ENCODE data around the gene CKM.

Gene CKM

DNA sequence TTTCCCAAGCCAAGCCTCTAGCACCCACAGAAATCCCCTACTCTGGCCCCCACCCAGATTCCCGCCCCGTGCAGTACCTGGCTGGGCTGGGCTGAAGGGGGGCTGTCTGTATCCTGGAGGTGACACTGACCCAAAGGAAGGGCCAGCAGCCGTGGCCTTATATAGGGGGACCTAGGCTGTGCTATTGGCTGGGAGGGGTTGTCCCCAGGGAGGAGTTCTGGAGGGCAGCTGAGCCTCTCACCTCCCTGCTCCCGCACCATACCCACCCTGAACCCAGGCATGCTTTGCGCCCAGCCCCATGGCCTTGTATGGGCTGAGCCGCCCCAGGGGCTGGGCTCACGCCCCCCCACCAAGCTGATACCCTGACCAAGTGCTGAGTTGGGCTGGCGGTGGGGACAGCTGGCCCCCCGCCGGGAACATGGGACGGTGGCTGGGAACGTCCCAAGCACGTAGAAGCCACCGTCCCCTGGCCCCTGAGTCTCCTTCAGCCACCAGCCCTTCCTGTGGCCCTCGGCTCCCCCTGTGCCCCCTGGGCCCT lies at the start of gene CKM:
TSS of gene CKM (minus strand) at position 132 of the 538 bp plus-strand sequence. CDS start 3,162 bp downstream, outside the sequence.
- peak; percentile 46 for DNase-seq

DNA sequence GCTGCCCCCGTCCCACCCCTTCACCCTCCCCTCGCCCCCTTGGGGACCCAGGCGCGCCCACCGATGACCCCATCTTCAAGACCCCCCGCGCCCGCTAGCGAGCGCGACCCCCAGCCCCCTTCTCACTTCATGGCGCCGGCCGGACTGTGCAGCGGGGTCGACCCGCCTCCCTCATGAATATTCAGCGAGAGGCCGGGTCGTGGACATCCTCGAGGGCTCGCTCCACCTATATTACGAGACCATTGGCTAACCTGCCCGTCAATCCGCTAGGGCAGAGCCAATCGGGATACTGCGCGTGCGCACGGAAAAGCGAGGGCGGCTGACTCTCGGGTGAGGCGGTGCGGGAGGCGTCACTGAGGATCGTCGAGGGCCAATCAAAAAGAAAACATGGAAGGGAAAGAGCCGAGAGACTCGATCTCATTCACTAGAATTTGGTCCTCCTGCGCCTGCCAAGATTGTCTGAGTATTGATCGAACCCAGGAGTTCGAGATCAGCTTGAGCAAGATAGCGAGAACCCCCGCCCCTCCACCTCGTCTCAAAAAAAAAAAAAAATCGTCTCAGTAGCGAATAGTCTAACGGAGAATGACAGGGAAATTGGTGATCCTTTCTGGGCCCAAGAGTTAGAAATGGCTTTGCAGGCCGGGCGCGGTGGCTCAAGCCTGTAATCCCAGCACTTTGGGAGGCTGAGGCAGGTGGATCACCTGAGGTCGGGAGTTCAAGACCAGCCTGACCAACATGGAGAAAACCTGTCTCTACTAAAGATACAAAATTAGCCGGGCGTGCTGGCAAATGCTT lies 47.9 kb upstream of the CKM start, which contains the start of gene ERCC2:
TSS of gene ERCC2 (minus strand) at position 164 of the 795 bp plus-strand sequence. CDS start at position 131, 33 bp downstream.
- peak; percentile 97 for DNase-seq

DNA sequence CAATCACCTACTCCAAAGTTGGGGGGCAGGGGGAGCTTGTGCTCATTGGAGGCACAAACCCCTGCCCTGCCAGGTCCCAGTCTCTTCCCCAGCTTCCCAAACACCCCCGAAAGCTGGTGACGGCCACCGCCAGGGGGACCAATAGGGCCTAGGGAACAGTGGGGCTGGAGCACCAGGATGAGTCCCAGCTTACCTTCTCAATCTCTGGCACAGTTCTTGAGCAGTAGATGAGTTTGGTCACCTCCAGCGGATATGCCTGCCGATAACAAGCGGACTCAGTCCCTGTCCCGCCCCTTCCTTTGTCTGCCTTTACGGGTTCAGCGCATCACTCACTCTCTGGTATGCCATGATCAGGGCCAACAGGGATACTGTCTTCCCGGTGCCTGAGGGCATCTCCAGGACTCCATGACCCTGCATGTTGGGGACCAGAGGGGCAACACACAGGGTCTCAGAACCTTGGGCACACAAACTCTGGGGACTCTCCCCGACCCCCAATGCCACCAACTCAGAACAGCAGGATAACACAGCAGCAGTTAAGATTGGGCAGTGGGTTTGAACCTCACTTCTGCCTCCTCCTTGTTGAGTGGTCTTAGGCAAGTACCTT lies 46.2 kb upstream of the CKM start:
- DNase-seq = no peak

DNA sequence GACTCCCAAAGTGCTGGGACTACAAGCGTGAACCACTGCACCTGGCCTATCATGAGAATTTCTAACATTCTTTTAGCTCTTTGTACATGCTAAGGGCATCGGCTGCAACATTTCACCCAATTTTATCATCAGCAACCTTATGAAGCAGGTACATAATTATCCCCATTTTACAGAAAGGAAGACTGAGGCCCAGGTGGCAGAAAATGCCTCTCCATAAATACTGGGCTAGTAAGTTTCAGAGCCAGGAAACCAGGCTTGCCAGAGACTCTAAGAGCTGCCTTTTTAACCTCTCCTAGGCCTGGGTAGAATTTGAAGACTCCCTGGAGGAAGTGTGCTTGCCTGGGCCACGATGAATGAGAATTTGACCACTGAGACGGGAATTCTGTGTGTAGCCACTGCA lies 45.5 kb upstream of the CKM start:
- no peak for DNase-seq

DNA sequence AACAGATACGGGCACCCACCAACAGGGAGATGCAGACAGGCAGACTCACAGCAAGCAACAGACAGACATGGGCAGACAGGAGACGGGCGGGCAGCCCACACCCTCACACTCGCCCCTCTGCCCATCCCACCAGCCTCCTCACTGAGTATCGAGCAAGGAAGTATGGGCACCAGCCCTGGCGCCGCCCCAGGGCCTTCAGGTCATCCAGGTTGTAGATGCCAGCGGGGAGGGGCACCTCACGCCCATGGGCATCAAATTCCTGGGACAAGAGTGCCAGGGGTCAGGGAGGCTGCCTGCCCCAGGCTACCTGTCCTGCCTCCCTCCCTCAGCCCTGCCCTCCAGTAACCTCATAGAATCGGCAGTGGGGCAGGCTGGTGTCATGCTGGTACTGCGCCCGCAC lies 42.0 kb upstream of the CKM start:
- no peak for DNase-seq

DNA sequence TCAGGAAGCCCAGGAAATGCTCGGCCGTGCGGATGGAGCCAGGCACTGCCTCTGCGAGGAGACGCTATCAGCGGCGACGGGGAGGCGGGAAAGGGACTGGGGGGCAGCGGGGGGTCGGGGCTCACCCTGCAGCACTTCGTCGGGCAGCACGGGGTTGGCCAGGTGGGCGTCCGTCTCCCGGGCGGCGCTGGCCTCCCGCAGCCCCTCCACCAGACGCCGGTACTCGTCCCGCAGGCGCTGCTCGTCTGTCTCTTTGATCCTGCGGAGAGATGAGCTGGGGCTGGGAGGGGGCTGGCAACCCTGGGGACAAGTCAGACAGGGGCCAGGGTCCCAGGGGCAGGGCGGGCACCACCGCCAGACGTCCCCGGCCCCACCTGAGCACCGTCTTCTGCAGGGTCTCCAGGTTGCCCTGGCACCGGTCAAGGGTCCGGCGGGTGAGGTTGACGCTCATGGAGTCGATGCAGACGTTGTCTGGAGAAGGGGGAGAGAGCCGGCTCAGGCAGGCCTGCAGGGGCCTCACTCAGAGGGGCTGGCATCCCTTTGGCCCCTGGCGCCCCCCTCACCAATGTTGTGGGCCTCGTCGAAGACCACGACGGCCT lies 41.3 kb upstream of the CKM start:
- no peak for DNase-seq

DNA sequence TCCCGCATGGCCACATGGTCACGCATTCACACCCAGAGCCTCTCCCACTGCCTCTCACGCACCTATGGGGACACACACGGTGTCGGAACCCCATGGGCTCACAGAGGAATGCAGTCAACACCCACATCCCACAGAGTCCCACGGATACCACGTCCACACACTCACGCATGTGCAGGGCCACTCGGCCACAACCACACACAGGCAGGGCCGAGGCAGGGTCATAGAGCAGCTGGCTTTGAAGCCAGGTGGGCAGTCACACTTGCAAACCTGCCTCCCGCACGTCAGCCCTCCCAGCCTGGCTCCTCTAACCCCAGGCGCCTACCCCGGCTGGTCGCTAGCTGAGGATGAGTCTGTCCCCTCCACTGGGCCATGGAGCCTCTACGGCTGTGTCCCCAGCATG lies 39.6 kb upstream of the CKM start:
- no peak for DNase-seq

DNA sequence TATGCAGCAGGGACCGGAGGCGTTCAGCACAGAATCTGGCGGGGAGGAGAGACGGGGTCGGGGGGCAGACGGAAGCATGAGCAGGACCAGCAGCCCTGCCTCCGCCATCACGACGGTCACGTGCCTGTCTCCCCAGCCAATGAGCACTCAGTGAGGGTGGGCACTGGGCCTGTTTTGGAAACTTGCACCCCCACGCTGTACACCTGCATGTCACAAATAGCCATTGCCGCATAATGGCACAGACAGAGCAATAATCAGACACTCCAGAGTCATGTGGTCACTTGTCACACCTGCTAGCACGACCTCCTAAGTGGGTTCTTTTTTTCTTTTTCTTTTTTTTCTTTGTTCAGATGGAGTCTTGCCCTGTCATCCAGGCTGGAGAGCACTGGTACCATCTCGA lies 38.9 kb upstream of the CKM start:
- no peak for DNase-seq

DNA sequence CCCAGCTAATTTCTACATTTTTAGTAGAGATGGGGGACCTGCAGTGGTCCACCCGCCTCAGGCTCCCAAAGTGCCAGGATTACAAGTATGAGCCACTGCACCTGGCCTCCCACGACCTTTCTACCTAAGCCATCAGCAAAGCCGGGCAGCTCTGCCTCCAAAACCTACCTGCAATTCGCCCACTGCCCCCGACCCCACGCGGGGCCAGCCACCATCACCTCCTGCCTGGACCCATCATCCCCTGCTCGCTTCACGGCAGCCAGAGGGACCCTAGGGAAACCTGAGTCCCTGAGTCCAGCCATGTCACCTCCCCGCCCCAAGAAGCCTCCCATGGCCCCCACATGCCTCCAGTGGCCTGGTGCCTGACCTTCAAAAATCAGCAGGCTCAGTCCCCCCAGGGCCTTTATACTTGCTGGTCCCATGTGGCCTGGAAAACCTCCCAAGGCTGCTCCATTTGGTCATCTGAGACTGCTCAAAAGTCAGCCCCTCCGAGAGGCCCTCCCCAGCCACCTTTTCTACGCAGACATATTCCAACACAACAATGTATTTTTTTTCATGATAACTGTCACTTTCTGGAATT lies 35.6 kb upstream of the CKM start:
- no peak for DNase-seq

DNA sequence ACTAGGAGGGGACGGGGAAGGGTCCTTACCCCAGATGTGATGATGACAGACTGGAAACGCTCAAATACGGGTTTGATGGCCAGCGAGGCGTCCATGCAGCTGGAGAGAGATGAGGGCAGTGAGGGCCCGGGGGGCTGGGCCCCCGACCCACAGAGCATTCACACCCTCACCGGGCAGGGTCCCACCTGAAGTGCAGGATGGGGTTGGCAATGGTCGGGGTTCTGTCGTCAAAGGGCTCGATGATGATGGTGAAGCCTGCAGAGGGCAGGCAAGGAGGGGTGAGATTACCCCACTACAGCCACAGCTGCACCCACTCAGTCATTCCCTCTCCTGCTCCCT lies 34.7 kb upstream of the CKM start:
- DNase-seq = no peak

DNA sequence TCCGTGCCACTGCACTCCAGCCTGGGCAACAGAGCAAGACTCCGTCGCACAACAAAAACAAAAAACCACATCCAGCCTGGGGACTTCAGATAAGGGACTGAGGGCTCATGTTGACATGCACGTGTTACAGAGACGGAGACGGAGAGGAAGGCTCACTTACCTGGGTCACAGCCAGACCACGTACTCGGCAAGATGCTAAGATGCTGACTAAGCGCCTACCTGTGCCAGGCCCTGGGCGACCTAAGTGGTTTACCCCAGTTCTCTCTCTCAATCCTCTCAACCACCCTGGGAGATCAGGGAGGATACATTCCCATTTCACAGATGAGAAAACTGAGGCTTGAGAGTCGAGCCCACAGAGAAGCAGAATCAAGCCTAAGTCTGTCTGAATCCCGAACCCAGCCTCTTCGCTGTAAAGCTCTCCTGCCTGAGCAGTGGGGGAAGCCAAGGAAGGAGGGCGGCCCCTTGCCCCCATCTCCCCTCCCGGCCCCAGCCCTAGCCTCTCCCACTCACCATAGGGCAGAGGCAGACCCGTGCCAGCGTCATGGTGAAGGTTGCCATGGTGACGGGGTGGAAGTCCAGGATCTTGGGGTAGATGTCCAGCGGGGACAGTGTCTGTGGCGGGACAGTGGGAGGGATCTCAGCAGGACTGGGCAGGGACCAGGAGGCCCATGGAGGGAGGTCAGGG lies 34.2 kb upstream of the CKM start:
- no peak for DNase-seq

DNA sequence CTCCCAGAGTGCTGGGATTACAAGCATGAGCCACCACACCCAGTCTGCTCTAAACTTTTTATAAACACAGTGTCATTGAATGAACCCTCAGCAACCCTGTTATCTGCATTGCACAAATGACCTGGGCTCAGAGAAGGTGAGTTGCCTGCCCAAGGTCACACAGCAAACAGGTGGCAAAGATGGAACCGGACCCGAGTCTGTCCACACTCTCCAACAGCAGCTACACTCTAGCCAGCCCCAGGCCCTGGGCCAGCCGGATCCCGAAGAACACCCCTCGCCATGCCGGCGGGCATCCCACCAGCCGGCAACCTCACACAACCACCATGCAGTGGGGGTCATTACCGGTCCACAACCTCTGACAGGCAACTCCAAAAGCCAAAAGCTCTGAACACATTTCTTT lies 33.2 kb upstream of the CKM start:
- DNase-seq = no peak

DNA sequence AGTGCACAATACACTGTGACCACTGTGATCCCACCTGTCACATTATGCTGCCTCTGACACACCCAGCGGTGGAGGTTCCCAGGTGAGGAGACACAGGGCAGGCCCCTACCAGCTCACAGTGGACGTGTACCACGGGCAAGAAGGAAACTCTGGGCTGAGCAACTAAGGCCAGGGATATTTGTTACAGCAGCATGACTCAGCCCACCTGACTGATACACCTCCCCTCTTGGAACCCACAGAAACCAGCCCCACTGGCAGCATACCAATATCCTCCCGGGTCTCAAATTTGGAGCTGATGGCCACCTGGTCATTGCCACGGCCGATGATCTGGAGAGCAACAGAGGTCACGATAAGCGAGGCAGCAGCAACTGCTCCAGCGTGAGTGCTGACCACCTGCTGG lies 32.7 kb upstream of the CKM start:
- DNase-seq = no peak

DNA sequence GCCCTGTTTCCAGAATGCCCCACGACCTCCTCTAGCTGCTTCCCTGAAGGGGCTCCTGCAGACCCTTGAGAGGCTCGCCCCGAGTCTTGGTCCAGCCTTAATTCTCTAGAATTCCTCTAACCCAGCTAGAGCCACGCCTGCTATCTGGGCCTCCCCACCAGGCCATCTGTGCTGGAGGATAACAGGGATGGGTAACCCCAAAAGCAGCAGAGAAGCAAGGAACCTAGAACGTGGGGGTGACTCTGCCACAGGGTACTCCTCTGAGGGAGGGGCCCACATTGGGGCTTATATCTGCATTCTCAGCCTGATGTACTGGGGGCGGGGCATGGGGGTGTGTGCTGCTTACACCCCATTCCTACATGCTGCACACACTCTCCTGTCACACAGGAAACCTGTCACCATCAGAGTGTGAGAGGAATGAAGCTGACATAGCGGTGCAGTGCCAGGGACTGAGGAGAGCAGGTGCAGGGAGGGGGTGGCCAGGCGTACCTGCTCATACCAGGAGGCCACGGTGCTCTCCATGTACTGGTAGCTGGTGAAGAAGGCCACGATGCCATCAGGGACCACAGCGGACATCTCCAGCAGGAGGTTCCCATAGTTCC lies 31.7 kb upstream of the CKM start:
- DNase-seq = no peak

DNA sequence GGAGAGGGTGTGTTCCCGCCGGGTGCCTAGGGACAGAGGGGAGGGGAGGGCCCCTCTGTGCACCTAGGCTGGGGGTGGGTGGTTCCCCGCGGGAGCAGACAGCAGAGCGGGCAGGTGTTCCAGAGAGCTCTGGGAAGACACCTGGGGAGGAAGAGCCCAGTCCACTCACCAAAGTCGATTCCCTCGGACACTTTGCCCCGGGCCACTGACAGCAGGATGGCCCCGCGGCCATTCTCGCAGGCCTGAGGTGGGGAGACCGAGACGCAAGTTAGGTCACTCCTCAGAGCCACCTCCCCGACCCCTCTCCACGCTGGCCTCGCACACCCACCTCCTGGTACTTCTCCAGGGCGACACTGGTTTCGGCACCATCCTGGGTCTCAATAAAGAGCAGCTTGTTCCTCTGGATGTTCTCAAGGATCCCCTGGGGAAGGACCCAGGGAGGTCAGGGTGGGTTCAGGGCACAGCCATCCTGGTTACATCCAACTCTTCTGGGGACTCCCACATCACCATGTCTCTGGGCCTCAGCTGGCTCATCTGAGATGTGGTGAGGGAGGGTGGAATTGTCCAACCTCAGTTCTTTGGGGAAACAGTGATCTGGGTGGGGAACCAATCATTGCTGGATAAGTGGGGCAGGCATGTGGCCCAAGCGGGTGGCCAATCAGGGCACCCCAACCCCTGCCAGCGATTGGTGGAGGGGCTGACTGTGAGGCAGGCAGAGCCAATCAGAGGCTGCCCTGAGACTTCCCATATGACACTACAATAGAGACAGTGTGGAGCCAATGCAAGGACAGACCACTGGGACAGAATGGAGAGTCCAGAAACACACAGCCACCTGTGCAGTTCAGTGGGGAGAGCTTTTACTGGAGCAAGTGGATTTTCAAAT lies 30.5 kb upstream of the CKM start:
- DNase-seq = no peak

DNA sequence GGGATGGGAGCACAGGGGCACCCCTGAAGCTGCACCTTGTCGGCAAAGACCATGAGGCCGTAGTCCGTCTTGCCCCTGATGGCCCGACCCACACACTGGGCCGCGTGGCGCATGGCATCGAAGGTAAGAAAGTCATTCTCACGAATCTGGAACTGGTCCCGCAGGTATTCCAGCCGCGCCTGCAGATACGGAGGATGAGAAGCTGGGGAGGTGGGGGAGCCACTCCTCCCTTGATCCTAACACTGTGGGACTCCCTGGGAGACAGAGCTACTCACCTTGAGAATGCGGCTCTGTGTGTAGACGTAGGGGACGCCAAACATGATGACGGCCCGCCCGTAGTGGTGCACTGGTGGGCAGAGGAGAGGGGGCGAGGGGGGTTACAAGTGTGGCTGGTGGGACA lies 29.8 kb upstream of the CKM start:
- no peak for DNase-seq

DNA sequence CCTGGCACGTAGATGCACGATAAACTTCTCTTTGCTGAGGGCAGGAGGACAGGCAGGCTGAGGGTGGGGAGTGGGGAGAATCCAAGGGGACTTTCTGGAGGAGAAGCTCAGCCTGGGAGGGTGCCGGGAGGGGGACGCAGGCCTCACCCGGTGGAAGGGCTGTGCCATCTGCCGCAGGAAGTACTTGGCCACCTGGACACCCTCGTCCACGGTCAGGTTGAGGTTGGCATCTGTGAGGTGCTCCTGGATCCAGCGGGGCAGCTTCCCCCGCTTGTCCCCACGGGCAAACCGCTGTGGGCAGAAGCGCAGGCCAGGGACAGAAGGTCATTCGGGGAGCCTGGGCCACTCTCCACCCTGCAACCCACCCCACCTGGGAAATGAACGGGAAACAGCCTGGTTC lies 29.4 kb upstream of the CKM start:
- DNase-seq = no peak

DNA sequence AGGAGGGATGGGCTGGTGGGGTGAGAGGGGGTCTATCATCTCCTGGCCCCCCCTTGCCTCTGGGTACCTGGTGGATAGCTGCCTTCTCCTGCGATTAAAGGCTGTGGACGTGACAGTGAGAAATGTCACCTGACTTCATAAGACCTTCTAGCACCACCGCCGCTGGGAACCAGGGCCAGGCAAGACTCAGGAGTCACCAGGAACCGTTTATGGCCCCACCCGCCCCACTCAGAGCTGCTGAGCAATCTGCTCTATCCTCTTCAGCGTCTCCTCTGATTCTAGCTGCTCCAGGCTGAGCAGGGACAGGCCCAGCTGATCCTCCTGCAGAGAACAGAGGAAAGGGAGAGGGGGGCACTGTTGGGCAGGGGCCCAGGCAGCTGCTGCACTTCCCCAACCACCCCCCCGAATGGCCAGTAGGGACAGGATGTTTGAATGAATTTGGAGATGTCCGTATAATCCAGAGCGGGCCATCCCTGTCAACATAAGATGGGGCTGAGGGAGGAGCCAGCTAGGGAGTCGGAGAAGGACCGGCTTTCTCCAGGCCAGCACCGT lies 28.8 kb upstream of the CKM start:
- DNase-seq = no peak

DNA sequence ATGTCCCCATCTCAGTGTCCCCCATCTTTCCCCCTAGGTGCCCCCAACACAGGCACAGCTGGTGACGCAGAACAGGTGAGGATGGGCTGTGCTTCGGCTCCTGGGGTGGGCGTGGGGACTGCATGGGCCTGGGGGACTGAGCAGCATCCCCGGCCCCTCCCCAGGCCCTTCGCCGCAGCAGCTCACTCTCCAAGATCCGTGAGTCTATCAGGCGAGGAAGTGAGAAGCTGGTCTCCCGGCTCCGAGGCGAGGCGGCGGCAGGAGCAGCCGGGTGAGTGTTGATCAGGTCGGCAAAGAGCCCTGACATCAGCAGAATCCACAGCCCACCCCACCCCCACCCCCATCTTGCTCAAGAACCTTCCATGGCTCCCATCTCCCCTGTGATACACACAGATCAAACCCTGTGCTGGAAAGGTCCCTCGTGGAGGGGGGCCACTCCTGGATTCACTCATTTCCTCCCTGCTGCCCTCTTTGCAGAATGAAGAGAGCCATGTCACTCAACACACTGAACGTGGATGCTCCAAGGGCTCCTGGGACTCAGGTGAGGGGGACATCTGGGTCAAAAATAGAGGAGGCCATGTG lies 27.9 kb upstream of the CKM start:
- no peak for DNase-seq

DNA sequence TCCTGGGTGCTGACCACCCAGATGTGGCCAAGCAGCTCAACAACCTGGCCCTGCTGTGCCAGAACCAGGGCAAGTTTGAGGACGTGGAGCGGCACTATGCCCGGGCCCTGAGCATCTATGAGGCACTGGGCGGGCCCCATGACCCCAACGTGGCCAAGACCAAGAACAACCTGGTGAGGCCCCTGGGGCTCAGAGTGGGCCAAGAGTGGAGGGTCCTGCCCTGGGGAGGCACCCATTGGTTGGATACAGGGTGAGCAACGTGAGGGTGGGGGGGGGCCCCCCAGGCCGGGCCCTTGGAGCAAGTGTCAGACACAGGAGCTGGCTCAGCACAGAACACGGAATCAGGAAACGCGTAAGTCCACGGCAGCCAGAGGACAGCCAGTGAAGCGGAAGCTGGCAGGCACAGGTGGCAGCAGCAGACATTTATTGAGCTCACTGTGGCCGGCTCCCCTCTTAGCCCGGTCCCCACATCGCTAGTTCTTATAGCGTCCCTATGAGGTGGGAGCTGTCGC lies 26.8 kb upstream of the CKM start:
- DNase-seq = no peak

DNA sequence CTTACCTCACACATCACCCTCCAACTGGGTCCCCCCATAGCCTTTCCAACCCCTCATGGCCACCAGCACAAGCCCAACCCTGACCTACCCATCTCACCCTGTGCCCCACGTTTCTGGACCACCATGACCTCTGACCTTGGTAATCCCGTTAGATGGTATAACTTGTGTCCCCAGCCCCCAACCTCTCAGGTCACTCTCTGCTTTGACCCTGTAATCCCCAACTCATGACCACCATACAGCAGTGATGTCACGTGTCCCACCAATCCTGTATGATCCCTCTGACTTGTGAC lies 26.4 kb upstream of the CKM start:
- DNase-seq = no peak
